IPS-20b (cell line): ENCODE data around the gene ACTN1.
A peak's percentile ranks its signal among the peaks of the same experiment; 100 is the strongest.

ENCODE experiments used
- H3K27ac ChIP-seq: one replicate; pipeline ENCODE4 v1.5.1; 2013; ENCODE audit warnings: low read length
- H3K27me3 ChIP-seq: 2 replicates; pipeline ENCODE4 v1.6.1; 2013; ENCODE audit warnings: mild to moderate bottlenecking, low read length, inconsistent platforms; ENCODE audit not compliant: insufficient read depth
- H3K36me3 ChIP-seq: 2 replicates; pipeline ENCODE4 v1.6.1; 2013; ENCODE audit warnings: low read depth, mild to moderate bottlenecking, inconsistent platforms, low read length, moderate library complexity; ENCODE audit not compliant: insufficient read depth
- H3K4me1 ChIP-seq: 2 replicates; pipeline ENCODE4 v1.6.1; 2013; ENCODE audit warnings: mild to moderate bottlenecking, control low read depth, inconsistent platforms, low read length, moderate library complexity; ENCODE audit not compliant: insufficient read depth
- H3K4me3 ChIP-seq: 2 replicates; pipeline ENCODE4 v1.5.1; 2013; ENCODE audit warnings: mild to moderate bottlenecking, low read length, inconsistent platforms
- H3K9ac ChIP-seq: 2 replicates; pipeline ENCODE4 v1.6.1; 2013; ENCODE audit warnings: low read depth, mild to moderate bottlenecking, inconsistent platforms, low read length, moderate library complexity
- H3K9me3 ChIP-seq: 2 replicates; pipeline ENCODE4 v1.6.1; 2013; ENCODE audit warnings: mild to moderate bottlenecking, low read depth, low read length, inconsistent platforms; ENCODE audit not compliant: insufficient read depth

Gene ACTN1

GRCh38 chr14:68983191-68983590 lies 4.1 kb upstream of the ACTN1 start:
- Histone ChIP-seq H3K27ac (no peak overlapping the region), H3K36me3 (no peaks in the 10 kb centered on the region)

GRCh38 chr14:68982581-68982980 lies 3.5 kb upstream of the ACTN1 start:
- Histone ChIP-seq H3K4me3 (no peak overlapping the region), H3K9ac (no peak overlapping the region), H3K27me3 (peaks cover 9% of the 10 kb centered on the region), H3K9me3 (no peaks in the 10 kb centered on the region), H3K27ac (no peak overlapping the region), H3K36me3 (no peaks in the 10 kb centered on the region), H3K4me1 (peaks cover 9% of the 10 kb centered on the region)

More at GRCh38 chr14:68983191-68983590, 4.1 kb upstream of the ACTN1 start:
- no peak overlapping the region for H3K4me3 ChIP-seq
- no peak overlapping the region for H3K9ac ChIP-seq
- H3K27me3 ChIP-seq = peaks cover 9% of the 10 kb centered on the region
- H3K4me1 ChIP-seq = peaks cover 9% of the 10 kb centered on the region
- no peaks in the 10 kb centered on the region for H3K9me3 ChIP-seq

GRCh38 chr14:68981539-68981976 lies 2.5 kb upstream of the ACTN1 start:
- Histone ChIP-seq H3K27me3 (peaks cover 9% of the 10 kb centered on the region), H3K27ac (no peak overlapping the region), H3K9me3 (no peaks in the 10 kb centered on the region), H3K4me3 (no peak overlapping the region), H3K9ac (no peak overlapping the region), H3K36me3 (peaks cover 8% of the 10 kb centered on the region; the same call in 1 of the 2 replicates), H3K4me1 (peaks cover 14% of the 10 kb centered on the region)

- no peak overlapping the region for H3K27ac ChIP-seq
- peaks cover 12% of the 10 kb centered on the region; the same call in 1 of the 2 replicates for H3K36me3 ChIP-seq
- H3K27me3 ChIP-seq = peaks cover 9% of the 10 kb centered on the region
- H3K4me3 ChIP-seq = no peak overlapping the region
- no peak overlapping the region for H3K9ac ChIP-seq
- peaks cover 17% of the 10 kb centered on the region for H3K4me1 ChIP-seq
- H3K9me3 ChIP-seq = no peaks in the 10 kb centered on the region
These were observed 2.0 kb upstream of the ACTN1 start for GRCh38 chr14:68981139-68981538.

- Histone ChIP-seq H3K27ac (no peak overlapping the region), H3K4me1 (peaks cover 20% of the 10 kb centered on the region), H3K9me3 (no peaks in the 10 kb centered on the region), H3K27me3 (peaks cover 9% of the 10 kb centered on the region), H3K9ac (peak overlapping the region; percentile 63; the same call in 1 of the 2 replicates), H3K36me3 (peaks cover 24% of the 10 kb centered on the region), H3K4me3 (peak overlapping the region; percentile 93)
These were observed 785 bp upstream of the ACTN1 start for GRCh38 chr14:68979722-68980451.

- peak overlapping the region; percentile 93 for H3K4me3 ChIP-seq
- H3K36me3 ChIP-seq = peaks cover 39% of the 10 kb centered on the region
- H3K9ac ChIP-seq = peak overlapping the region; percentile 97
- peak overlapping the region; percentile 86 for H3K27ac ChIP-seq
- peaks cover 9% of the 10 kb centered on the region for H3K27me3 ChIP-seq
- H3K4me1 ChIP-seq = peaks cover 20% of the 10 kb centered on the region
- H3K9me3 ChIP-seq = no peaks in the 10 kb centered on the region
These were observed 760 bp downstream of the ACTN1 start for GRCh38 chr14:68978172-68978911.

GRCh38 chr14:68977718-68978171 lies 1.4 kb downstream of the ACTN1 start:
- Histone ChIP-seq H3K9me3 (no peaks in the 10 kb centered on the region), H3K9ac (peak overlapping the region; percentile 97), H3K27me3 (peaks cover 9% of the 10 kb centered on the region), H3K4me1 (peaks cover 20% of the 10 kb centered on the region), H3K36me3 (peaks cover 45% of the 10 kb centered on the region), H3K27ac (peak overlapping the region; percentile 86), H3K4me3 (peak overlapping the region; percentile 93)

- peak overlapping the region; percentile 97 for H3K9ac ChIP-seq
- no peaks in the 10 kb centered on the region for H3K9me3 ChIP-seq
- H3K27ac ChIP-seq = peak overlapping the region; percentile 86
- H3K4me3 ChIP-seq = peak overlapping the region; percentile 93
- peaks cover 9% of the 10 kb centered on the region for H3K27me3 ChIP-seq
- peaks cover 50% of the 10 kb centered on the region for H3K36me3 ChIP-seq
- peaks cover 20% of the 10 kb centered on the region for H3K4me1 ChIP-seq
These were observed 1.9 kb downstream of the ACTN1 start for GRCh38 chr14:68977180-68977717.

GRCh38 chr14:68976160-68977067 lies 2.7 kb downstream of the ACTN1 start:
- H3K9me3 ChIP-seq = no peaks in the 10 kb centered on the region
- peaks cover 8% of the 10 kb centered on the region for H3K27me3 ChIP-seq
- peaks cover 25% of the 10 kb centered on the region for H3K4me1 ChIP-seq
- no peak overlapping the region for H3K27ac ChIP-seq
- peaks cover 58% of the 10 kb centered on the region for H3K36me3 ChIP-seq
- H3K4me3 ChIP-seq = peak overlapping the region; percentile 93
- H3K9ac ChIP-seq = peak overlapping the region; percentile 97; the same call in 1 of the 2 replicates

- Histone ChIP-seq H3K9me3 (no peaks in the 10 kb centered on the region), H3K27ac (no peak overlapping the region), H3K4me1 (peaks cover 29% of the 10 kb centered on the region), H3K27me3 (peaks cover 1% of the 10 kb centered on the region), H3K9ac (no peak overlapping the region), H3K36me3 (peaks cover 65% of the 10 kb centered on the region), H3K4me3 (0 out of 2 replicates have a peak overlapping the region, but pooled peaks have one; percentile 25)
These were observed 3.4 kb downstream of the ACTN1 start for GRCh38 chr14:68975667-68976066.
